A549 treated with Mapracorat at 1 μM for 4 hours (cell line): ENCODE results near the gene GTF3C6. TPM values are rescaled to one million over a fixed set of nuclear protein-coding genes. Genes with fewer than 3 reads are reported as not detected.

Source experiments
- total RNA-seq: library from RNA; stranded (reverse); fragments of 200-300 nt; extraction: Qiagen RNA extraction; gene quantifications from 5 replicates; pipeline ENCODE4 v1.2.3, GENCODE V29; 2022

GTF3C6 gene, protein sequence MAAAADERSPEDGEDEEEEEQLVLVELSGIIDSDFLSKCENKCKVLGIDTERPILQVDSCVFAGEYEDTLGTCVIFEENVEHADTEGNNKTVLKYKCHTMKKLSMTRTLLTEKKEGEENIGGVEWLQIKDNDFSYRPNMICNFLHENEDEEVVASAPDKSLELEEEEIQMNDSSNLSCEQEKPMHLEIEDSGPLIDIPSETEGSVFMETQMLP
- 88.5 to 101 TPM (median 96.2 TPM) in 5 replicates for total RNA-seq

DNA sequence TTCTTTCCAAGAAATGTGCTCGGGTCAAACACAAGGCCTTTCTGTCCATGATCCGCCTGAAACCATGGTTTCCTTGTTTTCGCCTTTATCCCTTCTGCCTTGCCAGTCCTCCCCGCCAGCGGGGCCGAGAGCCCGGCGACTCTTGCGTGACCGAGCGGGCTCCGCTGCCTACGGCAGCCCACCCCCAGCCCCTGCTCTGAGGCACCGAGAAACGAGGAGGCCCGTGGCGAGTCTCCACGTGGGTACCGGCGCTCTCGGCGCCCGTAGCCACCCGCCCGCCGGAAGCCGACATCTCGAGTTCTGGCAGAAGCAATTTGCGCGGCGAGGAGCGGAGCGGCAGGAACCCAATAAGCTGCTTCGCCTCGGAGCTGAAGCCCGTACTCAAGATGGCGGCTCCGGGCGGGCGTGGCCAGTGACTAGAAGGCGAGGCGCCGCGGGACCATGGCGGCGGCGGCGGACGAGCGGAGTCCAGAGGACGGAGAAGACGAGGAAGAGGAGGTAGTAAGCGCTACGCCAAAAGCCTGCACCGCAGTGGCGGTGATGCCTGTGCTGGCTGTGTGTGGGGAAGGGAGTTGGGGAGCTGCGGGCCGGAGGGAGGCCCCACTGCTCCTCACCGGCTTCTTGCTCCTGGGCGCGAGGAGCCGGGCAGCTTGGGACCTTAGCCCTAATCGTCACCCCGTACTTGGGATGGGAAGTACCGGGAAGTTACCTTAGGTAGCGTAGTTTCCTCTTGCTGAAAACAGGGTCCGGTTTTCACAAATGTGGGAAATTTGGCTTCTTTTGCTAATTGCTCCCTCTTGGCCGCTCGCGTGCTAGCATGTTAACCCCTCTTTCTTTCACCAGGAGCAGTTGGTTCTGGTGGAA lies at the start of gene GTF3C6:
GTF3C6 (plus strand) TSS at position 378 of the 864 bp plus-strand sequence; CDS start at position 442, 64 bp downstream.

Other genes with a start within 250 kb of the GTF3C6 start
- gene CDK19, start 143.2 kb upstream of the GTF3C6 start, total RNA-seq, result 4.0 to 5.1 TPM (median 4.8 TPM) in 5 replicates
- gene AMD1, start 83.9 kb upstream of the GTF3C6 start, total RNA-seq, result 148 to 165 TPM (median 154 TPM) in 5 replicates
- 25.3 to 36.8 TPM (median 29.9 TPM) in 5 replicates for gene RPF2, start 23.3 kb downstream of the GTF3C6 start, total RNA-seq
- gene SLC16A10, start 128.8 kb downstream of the GTF3C6 start, total RNA-seq, result 0.22 to 0.87 TPM (median 0.50 TPM) in 5 replicates